DMS53 treated with DMSO at 0.1 percent for 48 hours (cell line): ENCODE data around the gene ADGRL2.

ENCODE experiments used
- DNase-seq: peaks from one replicate; lab custom pipeline; 2025; ENCODE audit not compliant: unreplicated experiment; lab: John Stamatoyannopoulos, UW

ADGRL2 gene

GRCh38 chr1:81805537-81806431 lies 5.0 kb downstream of the ADGRL2 start:
- no peak for DNase-seq

- DNase-seq = no peak
These were observed 5.7 kb downstream of the ADGRL2 start for GRCh38 chr1:81806432-81806770.

GRCh38 chr1:81808760-81809159 lies 8.0 kb downstream of the ADGRL2 start:
- DNase-seq = no peak

- no peak for DNase-seq
These were observed 9.1 kb downstream of the ADGRL2 start for GRCh38 chr1:81809808-81810207.

- DNase-seq = peak; percentile 28
These were observed 11.1 kb downstream of the ADGRL2 start for GRCh38 chr1:81811757-81812371.

- DNase-seq = no peak
These were observed 12.0 kb downstream of the ADGRL2 start for GRCh38 chr1:81812712-81813111.

- DNase-seq = no peak
These were observed 13.0 kb downstream of the ADGRL2 start for GRCh38 chr1:81813691-81814090.

- no peak for DNase-seq
These were observed 18.9 kb downstream of the ADGRL2 start for GRCh38 chr1:81819613-81820012.

GRCh38 chr1:81820765-81821164 lies 20.0 kb downstream of the ADGRL2 start:
- DNase-seq = no peak

GRCh38 chr1:81823082-81823481 lies 22.3 kb downstream of the ADGRL2 start:
- no peak for DNase-seq

- no peak for DNase-seq
These were observed 24.0 kb downstream of the ADGRL2 start for GRCh38 chr1:81824759-81825158.

GRCh38 chr1:81827942-81828341 lies 27.2 kb downstream of the ADGRL2 start:
- DNase-seq = no peak

GRCh38 chr1:81832573-81832972 lies 31.8 kb downstream of the ADGRL2 start:
- no peak for DNase-seq

GRCh38 chr1:81833722-81834121 lies 33.0 kb downstream of the ADGRL2 start:
- no peak for DNase-seq

GRCh38 chr1:81834268-81834667 lies 33.5 kb downstream of the ADGRL2 start:
- DNase-seq = no peak

GRCh38 chr1:81834921-81835698 lies 34.4 kb downstream of the ADGRL2 start:
- no peak for DNase-seq

GRCh38 chr1:81836007-81836626 lies 35.4 kb downstream of the ADGRL2 start:
- DNase-seq = no peak

- no peak for DNase-seq
These were observed 38.0 kb downstream of the ADGRL2 start for GRCh38 chr1:81838600-81839218.

GRCh38 chr1:81840805-81841204 lies 40.1 kb downstream of the ADGRL2 start:
- no peak for DNase-seq

GRCh38 chr1:81841795-81842194 lies 41.1 kb downstream of the ADGRL2 start:
- DNase-seq = no peak

GRCh38 chr1:81844477-81844876 lies 43.7 kb downstream of the ADGRL2 start:
- no peak for DNase-seq
